ENCODE results near the gene KRTAP4-2.
"Not testable (repeated sequence)": the region's sequence is repeated elsewhere in the genome, so short reads cannot be mapped to it uniquely, and the experiment has no call there.

The KRTAP4-2 gene

DNA sequence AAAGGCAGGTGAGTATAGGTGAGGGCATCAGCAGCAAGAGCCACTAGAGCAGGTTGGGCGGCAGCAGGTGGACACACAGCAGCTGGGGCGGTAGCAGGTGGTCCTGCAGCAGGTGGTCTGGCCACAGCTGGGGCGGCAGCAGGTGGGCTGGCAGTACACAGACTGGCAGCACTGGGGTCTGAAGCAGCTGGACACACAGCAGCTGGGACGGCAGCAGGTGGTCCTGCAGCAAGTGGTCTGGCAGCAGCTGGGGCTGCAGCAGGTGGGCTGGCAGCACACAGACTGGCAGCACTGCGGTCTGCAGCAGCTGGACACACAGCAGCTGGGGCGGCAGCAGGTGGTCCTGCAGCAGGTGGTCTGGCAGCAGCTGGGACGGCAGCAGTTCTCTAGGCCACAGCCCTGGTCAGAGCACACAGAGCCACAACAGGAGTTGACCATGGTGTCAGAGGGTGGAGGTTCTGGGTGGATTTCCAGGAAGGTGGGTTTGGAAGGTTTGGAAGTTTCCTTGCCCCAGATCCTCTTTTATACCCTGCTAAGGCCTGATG is at the start of gene KRTAP4-2:
Gene KRTAP4-2 (minus strand): TSS at position 495 of the 545 bp plus-strand sequence. CDS start 57 bp downstream, at position 438.
- DNase-seq: no peak
- in situ Hi-C loops (cut with MboI; ENCODE audit: low pct_unique_long_range_greater_than_20kb, low sequenced_read_pairs): no loop called here

DNA sequence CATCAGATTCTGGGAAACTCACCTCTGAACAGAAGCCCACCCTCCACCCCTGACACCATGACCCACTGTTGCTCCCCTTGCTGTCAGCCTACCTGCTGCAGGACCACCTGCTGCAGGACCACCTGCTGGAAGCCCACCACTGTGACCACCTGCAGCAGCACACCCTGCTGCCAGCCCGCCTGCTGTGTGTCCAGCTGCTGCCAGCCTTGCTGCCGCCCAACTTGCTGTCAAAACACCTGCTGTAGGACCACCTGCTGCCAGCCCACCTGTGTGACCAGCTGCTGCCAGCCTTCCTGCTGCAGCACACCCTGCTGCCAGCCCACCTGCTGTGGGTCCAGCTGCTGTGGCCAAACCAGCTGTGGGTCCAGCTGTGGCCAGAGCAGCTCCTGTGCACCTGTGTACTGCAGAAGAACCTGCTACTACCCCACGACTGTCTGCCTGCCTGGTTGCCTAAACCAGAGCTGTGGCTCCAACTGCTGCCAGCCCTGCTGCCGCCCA is 48.6 kb upstream of the KRTAP4-2 start, which contains the start of gene KRTAP9-2:
Gene KRTAP9-2 (plus strand): TSS at position 51 of the 498 bp plus-strand sequence. CDS start 7 bp downstream, at position 58.
- DNase-seq; in situ Hi-C loops (cut with MboI; ENCODE audit: low pct_unique_long_range_greater_than_20kb, low sequenced_read_pairs): not testable (repeated sequence)

- in situ Hi-C loops (cut with MboI; ENCODE audit: low pct_unique_long_range_greater_than_20kb, low sequenced_read_pairs): no loop called here
- no peak for DNase-seq
Observed at GRCh38 chr17:41226051-41226450, 48.0 kb upstream of the KRTAP4-2 start.

DNA sequence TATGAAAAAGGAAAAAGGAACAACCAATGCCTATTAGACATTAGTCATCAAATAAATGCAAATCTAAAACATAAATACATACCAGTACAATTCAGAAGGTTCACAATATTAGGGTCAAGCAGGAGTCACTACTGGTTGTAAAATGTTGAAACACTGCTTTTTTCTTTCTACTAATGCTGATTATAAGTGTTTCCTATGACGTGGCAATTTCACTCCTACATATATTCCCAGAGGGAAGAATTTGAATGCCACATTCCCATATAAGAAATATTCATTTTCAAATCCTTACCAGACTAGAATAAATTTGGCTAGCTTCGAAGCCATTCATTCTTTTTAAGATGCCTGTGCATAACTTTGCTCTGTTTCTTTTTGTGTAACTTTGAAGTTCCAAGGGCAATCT is 45.8 kb upstream of the KRTAP4-2 start:
- in situ Hi-C loops (cut with MboI; ENCODE audit: low pct_unique_long_range_greater_than_20kb, low sequenced_read_pairs): no loop called here
- DNase-seq: no peak

DNA sequence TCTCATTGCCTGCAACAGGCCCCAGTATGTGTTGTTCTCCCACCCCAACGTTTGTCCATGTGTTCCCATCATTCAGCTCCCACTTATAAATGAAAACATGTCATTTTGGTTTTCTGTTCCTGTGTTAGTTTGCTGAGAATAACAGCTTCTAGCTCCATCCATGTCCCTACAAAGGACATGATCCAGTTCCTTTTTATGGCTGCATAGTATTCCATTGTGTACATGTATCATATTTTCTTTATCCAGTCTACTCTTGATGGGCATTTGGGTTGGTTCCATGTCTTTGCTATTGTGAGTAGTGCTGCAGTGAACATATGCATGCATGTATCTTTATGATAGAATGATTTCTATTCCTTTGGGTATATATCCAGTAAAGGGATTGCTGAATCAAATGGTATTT is 37.7 kb upstream of the KRTAP4-2 start:
- in situ Hi-C loops (cut with MboI; ENCODE audit: low pct_unique_long_range_greater_than_20kb, low sequenced_read_pairs): no loop called here
- DNase-seq: no peak

DNA sequence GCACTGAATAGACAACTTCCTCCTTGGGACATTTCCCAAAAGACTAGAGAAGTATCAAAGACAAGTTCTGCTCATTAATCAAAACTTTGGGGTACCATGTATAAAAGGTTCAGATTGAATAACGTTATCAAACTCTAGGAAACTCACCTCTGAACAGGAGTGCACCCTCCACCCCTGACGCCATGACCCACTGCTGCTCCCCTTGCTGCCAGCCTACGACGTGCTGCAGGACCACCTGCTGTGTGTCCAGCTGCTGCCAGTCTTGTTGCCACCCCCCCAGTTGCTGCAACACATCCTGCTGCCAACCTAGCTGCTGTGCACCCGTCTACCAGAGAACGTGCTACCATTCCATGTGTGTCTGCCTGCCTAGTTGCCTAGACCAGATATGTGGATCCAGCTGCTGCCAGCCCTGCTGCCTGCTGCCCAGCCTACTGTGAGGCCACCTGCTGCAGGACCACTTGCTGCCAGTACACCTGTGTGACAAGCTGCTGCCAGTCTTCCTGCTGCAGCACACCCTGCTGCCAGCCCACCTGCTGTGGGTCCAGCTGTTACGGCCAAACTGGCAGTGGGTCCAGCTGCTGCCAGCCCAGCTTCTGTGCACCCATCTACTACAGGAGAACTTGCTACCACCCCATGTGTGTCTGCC is 34.6 kb upstream of the KRTAP4-2 start:
- in situ Hi-C loops (cut with MboI; ENCODE audit: low pct_unique_long_range_greater_than_20kb, low sequenced_read_pairs): no loop called here
- no peak for DNase-seq

DNA sequence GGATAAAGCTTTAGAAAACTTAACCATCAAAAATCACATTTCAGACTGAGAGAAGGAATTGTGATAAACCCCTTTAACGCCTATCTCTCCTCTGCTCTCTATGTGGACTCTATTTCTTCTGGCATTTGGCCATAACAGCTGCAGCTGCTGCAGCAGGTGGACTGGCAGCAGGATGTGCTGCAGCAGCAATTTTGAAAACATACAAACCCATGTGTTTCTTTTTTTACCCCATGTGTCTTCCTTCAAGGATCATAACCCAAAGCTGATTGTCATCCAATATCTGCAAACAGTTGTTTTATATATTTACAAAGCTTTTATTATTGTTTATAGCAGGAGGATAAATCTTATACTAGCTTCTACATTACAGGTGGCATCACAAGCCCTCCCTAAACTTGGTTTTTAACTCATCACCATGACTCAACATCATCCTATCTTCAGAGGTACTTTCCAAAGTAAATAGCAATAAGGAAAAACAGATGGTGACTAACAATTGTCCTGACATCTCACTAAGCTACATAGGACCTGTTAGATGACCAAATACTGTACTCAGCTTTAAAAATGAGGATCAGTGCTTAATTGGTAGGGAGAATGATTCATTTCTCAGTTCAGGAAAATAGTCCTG is 33.9 kb upstream of the KRTAP4-2 start:
- DNase-seq: no peak
- in situ Hi-C loops (cut with MboI; ENCODE audit: low pct_unique_long_range_greater_than_20kb, low sequenced_read_pairs): no loop called here

DNA sequence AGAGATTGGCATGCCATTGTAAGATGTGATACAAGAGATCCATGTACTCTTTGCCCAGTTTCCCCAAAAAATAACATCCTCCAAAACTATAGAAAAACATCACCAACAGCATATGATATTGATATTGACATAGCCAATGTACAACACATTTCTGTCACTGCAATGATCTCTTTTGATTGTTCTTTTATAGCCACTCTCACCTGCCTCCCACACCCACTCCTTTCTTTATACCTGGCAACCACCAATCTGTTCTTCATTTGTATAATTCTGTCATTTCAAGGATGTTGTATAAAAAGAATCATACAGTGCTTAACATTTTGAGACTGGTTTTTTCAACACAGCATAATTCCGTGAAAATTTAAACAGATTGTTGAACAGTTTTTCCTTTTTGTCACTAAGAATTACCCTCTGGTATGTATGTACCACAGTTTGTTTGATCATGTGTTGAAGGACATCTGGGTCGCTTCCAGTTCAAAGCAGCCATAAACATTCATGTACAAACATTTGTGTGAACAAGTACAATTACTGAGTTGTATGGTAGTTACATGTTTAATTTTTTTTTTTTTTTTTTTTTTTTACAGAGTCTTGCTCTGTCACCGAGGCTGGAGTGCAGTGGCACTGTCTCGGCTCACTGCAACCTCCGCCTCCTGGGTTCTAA is 21.5 kb upstream of the KRTAP4-2 start:
- no peak for DNase-seq
- in situ Hi-C loops (cut with MboI; ENCODE audit: low pct_unique_long_range_greater_than_20kb, low sequenced_read_pairs): no loop called here

GRCh38 chr17:41196068-41196467 is 18.0 kb upstream of the KRTAP4-2 start:
- in situ Hi-C loops (cut with MboI; ENCODE audit: low pct_unique_long_range_greater_than_20kb, low sequenced_read_pairs): no loop called here
- DNase-seq: no peak

- no peak for DNase-seq
- in situ Hi-C loops (cut with MboI; ENCODE audit: low pct_unique_long_range_greater_than_20kb, low sequenced_read_pairs): no loop called here
Observed at GRCh38 chr17:41190328-41190727, 12.3 kb upstream of the KRTAP4-2 start.

GRCh38 chr17:41189837-41190318 is 11.9 kb upstream of the KRTAP4-2 start, which contains the start of gene KRTAP9-1:
TSS of gene KRTAP9-1 (plus strand) at chr17:41189887. CDS start at chr17:41189887, 0 bp downstream.
- DNase-seq; in situ Hi-C loops (cut with MboI; ENCODE audit: low pct_unique_long_range_greater_than_20kb, low sequenced_read_pairs): not testable (repeated sequence)

DNA sequence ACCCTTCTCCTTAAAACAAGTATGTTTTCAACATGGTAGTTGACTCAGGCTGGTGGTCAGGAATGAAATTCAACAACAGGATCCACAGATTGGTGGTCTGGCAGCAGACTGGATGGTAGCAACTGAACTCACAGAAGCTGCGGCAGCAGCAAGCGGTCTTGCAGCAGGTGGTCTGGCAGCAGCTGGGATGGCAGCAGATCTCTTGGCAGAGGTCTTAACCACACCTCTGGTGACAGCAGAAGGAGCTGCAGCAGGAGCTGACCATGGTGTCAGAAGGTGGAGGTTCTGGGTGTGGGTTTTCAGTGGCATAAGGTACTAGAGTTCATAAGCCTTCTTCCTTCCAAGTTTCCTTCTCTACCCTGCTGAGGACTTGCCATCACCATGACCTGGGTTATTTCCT is 8.9 kb upstream of the KRTAP4-2 start:
- no peak for DNase-seq
- in situ Hi-C loops (cut with MboI; ENCODE audit: low pct_unique_long_range_greater_than_20kb, low sequenced_read_pairs): no loop called here

GRCh38 chr17:41185001-41185400 is 7.0 kb upstream of the KRTAP4-2 start:
- in situ Hi-C loops (cut with MboI; ENCODE audit: low pct_unique_long_range_greater_than_20kb, low sequenced_read_pairs): no loop called here
- no peak for DNase-seq

DNA sequence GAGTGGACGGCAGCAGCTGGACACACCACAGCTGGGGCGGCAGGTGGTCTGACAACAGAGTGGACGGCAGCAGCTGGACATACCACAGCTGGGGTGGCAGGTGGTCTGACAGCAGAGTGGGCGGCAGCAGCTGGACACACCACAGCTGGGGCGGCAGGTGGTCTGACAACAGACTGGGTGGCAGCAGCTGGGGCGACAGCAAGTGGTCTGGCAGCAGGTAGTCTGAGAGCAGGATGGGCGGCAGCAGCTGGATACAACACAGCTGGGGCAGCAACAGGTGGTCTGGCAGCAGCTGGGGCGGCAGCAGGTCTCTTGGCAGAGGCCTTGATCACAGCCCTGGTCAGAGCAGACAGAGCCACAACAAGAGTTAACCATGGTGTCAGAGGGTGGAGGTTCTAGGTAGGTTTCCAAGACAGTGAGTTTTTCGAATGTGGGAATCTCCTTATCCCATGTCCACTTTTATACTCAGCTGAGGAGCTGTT is 6.5 kb upstream of the KRTAP4-2 start, which contains the start of gene KRTAP4-1:
Gene KRTAP4-1 (minus strand): TSS at position 432 of the 482 bp plus-strand sequence. CDS start 57 bp downstream, at position 375.
- no peak for DNase-seq
- in situ Hi-C loops (cut with MboI; ENCODE audit: low pct_unique_long_range_greater_than_20kb, low sequenced_read_pairs): no loop called here

DNA sequence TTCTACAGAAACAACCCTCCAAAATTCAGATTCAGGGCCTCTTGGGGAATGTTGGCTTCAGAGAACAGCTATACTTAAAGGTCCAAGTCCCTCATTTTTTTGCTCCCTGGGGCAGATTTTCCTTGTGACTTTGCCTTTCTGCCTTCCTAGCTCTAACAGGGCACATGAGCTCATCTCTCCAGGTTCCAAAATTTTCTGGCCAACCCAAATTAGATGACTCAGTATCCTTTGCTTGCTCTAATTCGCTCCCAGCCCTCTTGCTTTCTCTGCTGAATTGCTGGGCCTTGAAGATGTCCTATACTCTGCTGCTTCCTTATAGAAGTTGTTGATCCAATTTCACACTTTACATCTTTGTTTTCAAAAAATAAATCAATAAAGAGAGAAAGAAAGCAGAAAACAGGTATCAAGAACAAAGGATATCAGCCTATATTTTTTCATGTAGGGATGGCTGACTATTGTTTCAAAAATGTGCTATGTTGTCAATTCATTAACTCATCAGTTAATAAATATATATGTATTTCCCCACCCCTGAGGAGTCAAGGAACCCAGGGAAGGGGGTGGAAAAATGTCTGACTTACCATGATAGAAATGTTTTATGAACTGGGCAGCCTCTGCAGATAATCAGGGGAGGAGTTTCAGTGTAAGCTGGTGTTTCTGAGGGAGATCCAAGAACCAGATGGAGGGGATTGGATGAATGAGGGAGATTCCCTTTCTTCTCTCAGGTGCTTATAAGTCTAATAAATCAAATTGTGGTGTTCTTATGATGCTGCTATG is 1.0 kb upstream of the KRTAP4-2 start:
- in situ Hi-C loops (cut with MboI; ENCODE audit: low pct_unique_long_range_greater_than_20kb, low sequenced_read_pairs): no loop called here
- DNase-seq: no peak

- DNase-seq: no peak
- in situ Hi-C loops (cut with MboI; ENCODE audit: low pct_unique_long_range_greater_than_20kb, low sequenced_read_pairs): no loop called here
Observed at GRCh38 chr17:41178341-41178740, 320 bp upstream of the KRTAP4-2 start.

- in situ Hi-C loops (cut with MboI; ENCODE audit: low pct_unique_long_range_greater_than_20kb, low sequenced_read_pairs): no loop called here
- DNase-seq: peak; percentile 3
Observed at GRCh38 chr17:41176744-41177387, 1.2 kb downstream of the KRTAP4-2 start.

- in situ Hi-C loops (cut with MboI; ENCODE audit: low pct_unique_long_range_greater_than_20kb, low sequenced_read_pairs): no loop called here
- DNase-seq: no peak
Observed at GRCh38 chr17:41171886-41172285, 6.1 kb downstream of the KRTAP4-2 start.

Data from KBM-7 (cell line).